Measurements from ENCODE around the gene WASHC1. TPM values are rescaled to one million over a fixed set of nuclear protein-coding genes. Genes with fewer than 3 reads are reported as not detected.
A peak's percentile ranks its signal among the peaks of the same experiment; 100 is the strongest.
"Not testable (repeated sequence)": the region's sequence is repeated elsewhere in the genome, so short reads cannot be mapped to it uniquely, and the experiment has no call there.

Gene WASHC1, protein sequence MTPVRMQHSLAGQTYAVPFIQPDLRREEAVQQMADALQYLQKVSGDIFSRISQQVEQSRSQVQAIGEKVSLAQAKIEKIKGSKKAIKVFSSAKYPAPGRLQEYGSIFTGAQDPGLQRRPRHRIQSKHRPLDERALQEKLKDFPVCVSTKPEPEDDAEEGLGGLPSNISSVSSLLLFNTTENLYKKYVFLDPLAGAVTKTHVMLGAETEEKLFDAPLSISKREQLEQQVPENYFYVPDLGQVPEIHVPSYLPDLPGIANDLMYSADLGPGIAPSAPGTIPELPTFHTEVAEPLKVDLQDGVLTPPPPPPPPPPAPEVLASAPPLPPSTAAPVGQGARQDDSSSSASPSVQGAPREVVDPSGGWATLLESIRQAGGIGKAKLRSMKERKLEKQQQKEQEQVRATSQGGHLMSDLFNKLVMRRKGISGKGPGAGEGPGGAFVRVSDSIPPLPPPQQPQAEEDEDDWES
- total RNA-seq (2022) (23.8 TPM in 2 replicates), Bru-seq, nascent RNA (percentile 71 among the genes with signal in this experiment), BruChase-seq, experiment 1, labeled RNA remaining after a 2-hour chase (percentile 75 among the genes with signal in this experiment), BruChase-seq, experiment 2, labeled RNA remaining after a 6-hour chase (percentile 73 among the genes with signal in this experiment)
- long read RNA-seq, partial matches to known transcripts: 6 of 18 reads
- long read RNA-seq, other reads (novel, unspliced or antisense): 12 of 18 reads

GRCh38 chr9:29356-29755 is at the start of gene WASHC1:
WASHC1 (minus strand) TSS chr9:29456; CDS start chr9:24999, 4,457 bp downstream.
- H3K4me1 Mint-ChIP-seq (ENCODE audit: low read depth, unreplicated experiment): not testable (repeated sequence)

GRCh38 chr9:78333-78732 is 49.1 kb upstream of the WASHC1 start:
- H3K27ac Mint-ChIP-seq (ENCODE audit: unreplicated experiment); H3K4me3 ChIP-seq (ENCODE audit: low read depth, low read length); DNase-seq; BruUV-seq (replicated peaks); H3K27me3 Mint-ChIP-seq (ENCODE audit: insufficient read depth, unreplicated experiment); H3K4me3 Mint-ChIP-seq (ENCODE audit: unreplicated experiment); intact Hi-C loops (cut with micrococcal nuclease; ENCODE audit: unreplicated experiment); H3K9me3 Mint-ChIP-seq (ENCODE audit: unreplicated experiment); POLR2A ChIA-PET; H3K36me3 Mint-ChIP-seq (ENCODE audit: insufficient read depth, unreplicated experiment); CTCF ChIA-PET; H3K27me3 ChIP-seq (replicated peaks; ENCODE audit: control insufficient read depth, insufficient read depth, low read length); H3K9me3 ChIP-seq; H3K4me1 ChIP-seq; H3K4me1 Mint-ChIP-seq (ENCODE audit: low read depth, unreplicated experiment); H3K36me3 ChIP-seq (ENCODE audit: control insufficient read depth, insufficient read depth, low read length): not testable (repeated sequence)

More at GRCh38 chr9:29356-29755, at the start of gene WASHC1:
- H3K27me3 ChIP-seq (replicated peaks; ENCODE audit: control insufficient read depth, insufficient read depth, low read length); POLR2A ChIA-PET; BruUV-seq (replicated peaks); H3K9me3 Mint-ChIP-seq (ENCODE audit: unreplicated experiment); DNase-seq; H3K27me3 Mint-ChIP-seq (ENCODE audit: insufficient read depth, unreplicated experiment); H3K4me3 Mint-ChIP-seq (ENCODE audit: unreplicated experiment); H3K36me3 Mint-ChIP-seq (ENCODE audit: insufficient read depth, unreplicated experiment); H3K4me1 ChIP-seq; H3K36me3 ChIP-seq (ENCODE audit: control insufficient read depth, insufficient read depth, low read length); CTCF ChIA-PET; intact Hi-C loops (cut with micrococcal nuclease; ENCODE audit: unreplicated experiment); H3K27ac Mint-ChIP-seq (ENCODE audit: unreplicated experiment); H3K9me3 ChIP-seq: not testable (repeated sequence)
- peak within 1 kb of the TSS; percentile 44 for H3K4me3 ChIP-seq (ENCODE audit: low read depth, low read length)

GRCh38 chr9:76389-76788 is 47.1 kb upstream of the WASHC1 start:
- DNase-seq; CTCF ChIA-PET; H3K4me1 ChIP-seq; H3K36me3 Mint-ChIP-seq (ENCODE audit: insufficient read depth, unreplicated experiment); H3K4me3 Mint-ChIP-seq (ENCODE audit: unreplicated experiment); H3K9me3 Mint-ChIP-seq (ENCODE audit: unreplicated experiment); intact Hi-C loops (cut with micrococcal nuclease; ENCODE audit: unreplicated experiment); H3K36me3 ChIP-seq (ENCODE audit: control insufficient read depth, insufficient read depth, low read length); POLR2A ChIA-PET; H3K9me3 ChIP-seq; H3K4me1 Mint-ChIP-seq (ENCODE audit: low read depth, unreplicated experiment); H3K27me3 ChIP-seq (replicated peaks; ENCODE audit: control insufficient read depth, insufficient read depth, low read length); H3K4me3 ChIP-seq (ENCODE audit: low read depth, low read length); BruUV-seq (replicated peaks); H3K27ac Mint-ChIP-seq (ENCODE audit: unreplicated experiment); H3K27me3 Mint-ChIP-seq (ENCODE audit: insufficient read depth, unreplicated experiment): not testable (repeated sequence)

DNA sequence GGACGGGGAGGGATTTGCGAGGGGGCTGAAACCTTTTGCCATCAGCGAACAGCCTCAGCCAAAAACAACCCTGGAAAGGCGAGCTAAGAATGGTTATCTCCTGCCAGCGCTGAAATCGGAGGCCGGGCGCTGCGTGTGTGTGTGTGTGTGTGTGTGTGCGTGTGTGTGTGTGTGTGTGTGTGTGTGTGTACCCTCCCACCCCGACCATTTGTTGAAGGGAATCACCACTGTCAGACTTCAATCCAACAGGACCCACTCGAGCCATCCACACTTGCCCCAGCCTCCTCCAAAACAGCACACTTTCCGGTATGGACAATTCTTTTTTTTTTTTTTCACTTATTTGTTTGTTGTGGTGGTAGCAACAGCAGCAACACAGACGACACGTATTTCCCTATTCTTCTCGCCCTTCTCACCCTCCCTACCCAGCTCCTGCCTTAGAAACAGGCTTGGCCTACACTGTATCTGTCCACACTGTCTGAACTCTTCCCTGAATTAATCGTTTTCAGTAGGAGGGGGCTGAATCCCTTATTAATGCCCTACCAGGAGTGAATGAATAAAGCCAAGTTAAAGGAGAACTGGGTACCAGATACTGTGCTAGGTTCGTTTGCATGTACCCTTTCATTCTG is 44.8 kb upstream of the WASHC1 start:
- H3K36me3 ChIP-seq (ENCODE audit: control insufficient read depth, insufficient read depth, low read length); BruUV-seq (replicated peaks); H3K4me1 Mint-ChIP-seq (ENCODE audit: low read depth, unreplicated experiment); DNase-seq; H3K27me3 ChIP-seq (replicated peaks; ENCODE audit: control insufficient read depth, insufficient read depth, low read length); POLR2A ChIA-PET; H3K27me3 Mint-ChIP-seq (ENCODE audit: insufficient read depth, unreplicated experiment); H3K27ac Mint-ChIP-seq (ENCODE audit: unreplicated experiment); H3K4me1 ChIP-seq; H3K36me3 Mint-ChIP-seq (ENCODE audit: insufficient read depth, unreplicated experiment); intact Hi-C loops (cut with micrococcal nuclease; ENCODE audit: unreplicated experiment); H3K9me3 ChIP-seq; H3K9me3 Mint-ChIP-seq (ENCODE audit: unreplicated experiment); CTCF ChIA-PET: not testable (repeated sequence)
- H3K4me3 ChIP-seq (ENCODE audit: low read depth, low read length): peak overlapping the region; percentile 45
- H3K4me3 Mint-ChIP-seq (ENCODE audit: unreplicated experiment): peak overlapping the region; percentile 52

- H3K4me1 Mint-ChIP-seq (ENCODE audit: low read depth, unreplicated experiment); BruUV-seq (replicated peaks); intact Hi-C loops (cut with micrococcal nuclease; ENCODE audit: unreplicated experiment); H3K27me3 Mint-ChIP-seq (ENCODE audit: insufficient read depth, unreplicated experiment); H3K27ac Mint-ChIP-seq (ENCODE audit: unreplicated experiment); H3K9me3 Mint-ChIP-seq (ENCODE audit: unreplicated experiment); CTCF ChIA-PET; H3K9me3 ChIP-seq; H3K4me1 ChIP-seq; H3K27me3 ChIP-seq (replicated peaks; ENCODE audit: control insufficient read depth, insufficient read depth, low read length); POLR2A ChIA-PET; H3K36me3 Mint-ChIP-seq (ENCODE audit: insufficient read depth, unreplicated experiment); H3K36me3 ChIP-seq (ENCODE audit: control insufficient read depth, insufficient read depth, low read length): not testable (repeated sequence)
- peak overlapping the region; percentile 45 for H3K4me3 ChIP-seq (ENCODE audit: low read depth, low read length)
- peak overlapping the region; percentile 71 for H3K4me3 Mint-ChIP-seq (ENCODE audit: unreplicated experiment)
- DNase-seq: peak in 1 of 2 experiments; percentile 21
These were observed 44.0 kb upstream of the WASHC1 start for GRCh38 chr9:73076-73899.

DNA sequence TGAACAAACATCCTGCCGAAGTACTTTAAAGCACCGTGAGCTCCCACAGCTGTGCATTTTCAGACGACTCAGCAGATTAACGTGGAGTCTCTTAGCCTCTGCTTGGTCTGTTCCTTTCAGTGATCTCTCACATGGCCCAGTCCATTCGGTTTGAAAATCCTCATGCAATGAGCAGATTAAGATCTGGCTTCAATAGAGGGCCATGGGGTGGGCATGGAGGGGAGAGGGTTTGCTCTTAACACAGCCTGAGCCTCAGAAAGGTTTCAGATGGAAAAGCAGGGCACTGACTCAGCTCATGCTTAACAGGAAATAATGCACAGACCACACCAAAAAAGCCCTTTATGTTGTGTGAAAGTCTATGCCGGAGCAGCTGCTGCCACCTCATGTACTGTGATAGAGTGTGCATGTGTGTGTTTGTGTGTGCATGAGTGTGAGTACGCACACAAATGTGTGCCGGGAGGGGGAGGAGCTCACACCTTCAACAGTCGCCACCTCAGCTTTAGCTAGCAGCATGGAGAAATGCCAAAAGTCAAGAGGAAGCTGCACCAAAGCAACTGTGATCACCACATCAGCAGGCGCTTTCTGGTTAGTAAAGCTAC is 33.9 kb upstream of the WASHC1 start:
- H3K27me3 ChIP-seq (replicated peaks; ENCODE audit: control insufficient read depth, insufficient read depth, low read length); H3K4me3 Mint-ChIP-seq (ENCODE audit: unreplicated experiment); CTCF ChIA-PET; H3K4me1 Mint-ChIP-seq (ENCODE audit: low read depth, unreplicated experiment); H3K36me3 ChIP-seq (ENCODE audit: control insufficient read depth, insufficient read depth, low read length); H3K27me3 Mint-ChIP-seq (ENCODE audit: insufficient read depth, unreplicated experiment); H3K9me3 ChIP-seq; BruUV-seq (replicated peaks); intact Hi-C loops (cut with micrococcal nuclease; ENCODE audit: unreplicated experiment); H3K9me3 Mint-ChIP-seq (ENCODE audit: unreplicated experiment); H3K36me3 Mint-ChIP-seq (ENCODE audit: insufficient read depth, unreplicated experiment); H3K4me3 ChIP-seq (ENCODE audit: low read depth, low read length); H3K27ac Mint-ChIP-seq (ENCODE audit: unreplicated experiment); H3K4me1 ChIP-seq; DNase-seq; POLR2A ChIA-PET: not testable (repeated sequence)
